ENCODE measurements around the gene CBLIF. TPM values are rescaled to one million over a fixed set of nuclear protein-coding genes. Genes with fewer than 3 reads are reported as not detected.
"Not testable (repeated sequence)": the region's sequence is repeated elsewhere in the genome, so short reads cannot be mapped to it uniquely, and the experiment has no call there.

The CBLIF gene
- total RNA-seq = not detected in 3 replicates
- long read RNA-seq = 0 reads

DNA sequence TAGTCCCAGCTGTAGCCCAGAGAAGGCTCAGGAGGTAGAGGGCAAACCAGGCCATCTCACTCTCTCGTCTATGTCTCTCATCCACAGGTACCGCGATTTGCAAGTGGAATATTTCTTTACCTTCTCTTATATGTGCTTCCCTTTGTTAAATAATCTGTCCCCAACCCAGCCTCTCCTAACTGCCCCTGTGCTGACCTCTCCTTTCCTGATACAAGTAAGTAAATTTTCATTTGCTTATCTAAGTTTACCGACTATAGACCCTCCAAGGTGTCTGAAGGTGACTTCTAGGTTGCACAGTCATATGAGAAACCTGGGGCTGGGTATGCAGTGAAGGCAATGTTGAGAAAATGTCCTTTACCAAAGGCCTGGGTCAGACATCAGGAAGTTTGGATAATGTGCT is at the start of gene CBLIF:
CBLIF (minus strand) TSS at position 101 of the 400 bp plus-strand sequence; CDS start at position 55, 46 bp downstream.
- Mint-ChIP-seq H3K4me3 (ENCODE audit: unreplicated experiment) (no peak within 1 kb of the TSS), H3K9me3 (ENCODE audit: low read depth) (no peaks in the 10 kb centered on the region), H3K27ac (ENCODE audit: unreplicated experiment) (no peak within 1 kb of the TSS), H3K36me3 (ENCODE audit: low read depth) (no peaks in the 10 kb centered on the region), H3K27me3 (ENCODE audit: low read depth) (peaks cover 7% of the 10 kb centered on the region), H3K4me1 (ENCODE audit: low read depth) (no peaks in the 10 kb centered on the region)
- DNase-seq (ENCODE audit: low spot score) = no peak
- TF ChIP-seq CTCF (IDR thresholded peaks at IDR 0.05) = no peak

DNA sequence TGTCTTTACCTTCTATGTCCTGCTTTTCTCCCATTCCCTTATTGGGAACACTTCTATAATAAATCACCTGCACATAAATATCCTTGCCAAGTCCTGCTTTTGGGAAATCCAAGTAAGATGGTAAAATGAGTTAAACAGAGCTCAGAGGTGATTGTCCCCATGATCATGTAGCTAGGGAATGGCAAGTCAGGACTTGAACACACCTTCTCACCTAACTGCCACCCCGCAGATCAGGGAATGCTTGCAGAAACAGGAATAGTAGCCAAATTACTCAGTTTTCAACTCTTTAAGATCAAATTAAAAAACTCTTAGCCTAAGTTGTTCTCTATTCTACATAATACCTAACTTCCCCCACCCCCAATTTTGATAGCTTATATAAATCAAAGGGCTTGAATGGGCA is 49.3 kb upstream of the CBLIF start:
- DNase-seq (ENCODE audit: low spot score) = no peak
- H3K4me3 Mint-ChIP-seq (ENCODE audit: unreplicated experiment) = no peak overlapping the region
- H3K9me3 Mint-ChIP-seq (ENCODE audit: low read depth) = peaks cover 21% of the 10 kb centered on the region
- H3K4me1 Mint-ChIP-seq (ENCODE audit: low read depth) = no peaks in the 10 kb centered on the region
- H3K27me3 Mint-ChIP-seq (ENCODE audit: low read depth) = peaks cover 2% of the 10 kb centered on the region
- H3K27ac Mint-ChIP-seq (ENCODE audit: unreplicated experiment) = no peak overlapping the region
- peaks cover 4% of the 10 kb centered on the region for H3K36me3 Mint-ChIP-seq (ENCODE audit: low read depth)
- TF ChIP-seq CTCF (IDR thresholded peaks at IDR 0.05) = no peak

GRCh38 chr11:59891781-59892181 is 46.5 kb upstream of the CBLIF start:
- H3K4me3 Mint-ChIP-seq (ENCODE audit: unreplicated experiment) = no peak overlapping the region
- no peak overlapping the region for H3K27ac Mint-ChIP-seq (ENCODE audit: unreplicated experiment)
- H3K9me3 Mint-ChIP-seq (ENCODE audit: low read depth) = peaks cover 40% of the 10 kb centered on the region
- H3K4me1 Mint-ChIP-seq (ENCODE audit: low read depth) = no peaks in the 10 kb centered on the region
- DNase-seq (ENCODE audit: low spot score) = no peak
- no peak for TF ChIP-seq CTCF (IDR thresholded peaks at IDR 0.05)
- H3K27me3 Mint-ChIP-seq (ENCODE audit: low read depth) = peaks cover 2% of the 10 kb centered on the region
- H3K36me3 Mint-ChIP-seq (ENCODE audit: low read depth) = peaks cover 8% of the 10 kb centered on the region

GRCh38 chr11:59887156-59887555 is 41.9 kb upstream of the CBLIF start:
- not testable (repeated sequence) for H3K27ac Mint-ChIP-seq (ENCODE audit: unreplicated experiment); DNase-seq (ENCODE audit: low spot score); H3K36me3 Mint-ChIP-seq (ENCODE audit: low read depth); H3K27me3 Mint-ChIP-seq (ENCODE audit: low read depth); H3K4me1 Mint-ChIP-seq (ENCODE audit: low read depth); H3K4me3 Mint-ChIP-seq (ENCODE audit: unreplicated experiment)
- peaks cover 51% of the 10 kb centered on the region for H3K9me3 Mint-ChIP-seq (ENCODE audit: low read depth)

DNA sequence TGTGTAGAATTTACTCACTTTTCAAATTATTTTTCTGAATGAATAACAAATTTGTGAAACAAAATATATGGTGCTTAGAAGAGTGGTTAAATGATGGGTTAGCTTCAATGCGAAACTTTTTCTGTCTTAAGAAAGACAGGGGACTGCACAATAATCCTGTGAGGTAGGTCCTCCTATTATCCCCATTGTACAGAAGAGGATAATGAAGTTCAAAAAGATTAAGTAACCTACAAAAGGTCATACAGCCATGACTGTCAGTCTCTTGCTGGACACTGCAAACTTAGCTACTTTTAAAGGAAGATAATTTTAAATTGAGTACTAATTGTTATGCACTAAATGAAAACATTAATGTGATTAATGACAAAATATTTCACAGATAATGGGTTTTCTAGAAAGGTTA is 38.3 kb upstream of the CBLIF start:
- H3K27ac Mint-ChIP-seq (ENCODE audit: unreplicated experiment) = no peak overlapping the region
- no peak for DNase-seq (ENCODE audit: low spot score)
- peaks cover 28% of the 10 kb centered on the region for H3K9me3 Mint-ChIP-seq (ENCODE audit: low read depth)
- H3K36me3 Mint-ChIP-seq (ENCODE audit: low read depth) = no peaks in the 10 kb centered on the region
- TF ChIP-seq CTCF (IDR thresholded peaks at IDR 0.05) = no peak
- H3K27me3 Mint-ChIP-seq (ENCODE audit: low read depth) = no peaks in the 10 kb centered on the region
- no peaks in the 10 kb centered on the region for H3K4me1 Mint-ChIP-seq (ENCODE audit: low read depth)
- H3K4me3 Mint-ChIP-seq (ENCODE audit: unreplicated experiment) = no peak overlapping the region

DNA sequence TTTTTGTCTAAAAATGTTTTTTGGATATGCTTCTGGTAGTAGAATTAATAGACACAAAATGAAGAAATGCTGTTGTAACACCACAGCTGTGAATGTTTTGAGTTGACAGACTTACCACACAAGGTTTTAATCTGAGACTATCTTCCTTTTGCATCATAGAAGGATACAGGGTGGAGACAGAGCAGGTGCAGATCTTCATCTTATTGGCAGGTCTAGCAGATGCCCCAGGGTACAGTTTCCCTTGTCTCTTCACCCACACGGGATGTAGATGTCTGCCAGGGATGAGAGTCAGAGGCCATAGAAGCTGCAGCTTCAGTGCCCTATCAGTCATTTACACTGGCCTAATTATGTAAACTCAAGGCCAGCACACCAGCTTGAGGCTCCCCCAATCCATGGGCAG is 34.3 kb upstream of the CBLIF start:
- Mint-ChIP-seq H3K4me1 (ENCODE audit: low read depth) (peaks cover 5% of the 10 kb centered on the region), H3K9me3 (ENCODE audit: low read depth) (no peaks in the 10 kb centered on the region), H3K27ac (ENCODE audit: unreplicated experiment) (no peak overlapping the region), H3K4me3 (ENCODE audit: unreplicated experiment) (no peak overlapping the region), H3K36me3 (ENCODE audit: low read depth) (no peaks in the 10 kb centered on the region), H3K27me3 (ENCODE audit: low read depth) (peaks cover 3% of the 10 kb centered on the region)
- no peak for DNase-seq (ENCODE audit: low spot score)
- no peak for TF ChIP-seq CTCF (IDR thresholded peaks at IDR 0.05)
